ENCODE results near the gene NFE2L1.
A peak's percentile ranks its signal among the peaks of the same experiment; 100 is the strongest.

The NFE2L1 gene

GRCh38 chr17:48037036-48037837 is 10.9 kb upstream of the NFE2L1 start, which contains the start of gene COPZ2:
Gene COPZ2 (minus strand): TSS chr17:48037797. CDS start chr17:48037777, 20 bp downstream.
- peak within 1 kb of the TSS; percentile 39 for H3K9ac ChIP-seq (ENCODE audit: low read length)
- H3K9me3 ChIP-seq (ENCODE audit: low read length): no peaks in the 10 kb centered on the region
- peak within 1 kb of the TSS; percentile 68 to 80 for H3K4me3 ChIP-seq (ENCODE audit: low read depth in 1 of 2, low read length in 2 of 2)
- peaks cover 5% of the 10 kb centered on the region for H3K36me3 ChIP-seq (ENCODE audit: insufficient read depth, low read length)
- peak within 1 kb of the TSS; percentile 82 for H3K27ac ChIP-seq (ENCODE audit: low read depth, low read length)
- no peaks in the 10 kb centered on the region for H3K27me3 ChIP-seq (ENCODE audit: control insufficient read depth in 1 of 2, insufficient read depth in 2 of 2, low read length in 2 of 2)
- peaks cover 14% of the 10 kb centered on the region for H3K4me1 ChIP-seq (ENCODE audit: insufficient read depth, low read length)

- Histone ChIP-seq H3K27me3 (ENCODE audit: control insufficient read depth in 1 of 2, insufficient read depth in 2 of 2, low read length in 2 of 2) (no peaks in the 10 kb centered on the region), H3K4me1 (ENCODE audit: insufficient read depth, low read length) (peaks cover 14% of the 10 kb centered on the region), H3K9ac (ENCODE audit: low read length) (peak overlapping the region; percentile 39), H3K27ac (ENCODE audit: low read depth, low read length) (peak overlapping the region; percentile 35), H3K9me3 (ENCODE audit: low read length) (no peaks in the 10 kb centered on the region), H3K4me3 (ENCODE audit: low read depth in 1 of 2, low read length in 2 of 2) (peak overlapping the region in 1 of 2 donors; percentile 41), H3K36me3 (ENCODE audit: insufficient read depth, low read length) (peaks cover 5% of the 10 kb centered on the region)
Measured at GRCh38 chr17:48037838-48038323, 10.3 kb upstream of the NFE2L1 start.

DNA sequence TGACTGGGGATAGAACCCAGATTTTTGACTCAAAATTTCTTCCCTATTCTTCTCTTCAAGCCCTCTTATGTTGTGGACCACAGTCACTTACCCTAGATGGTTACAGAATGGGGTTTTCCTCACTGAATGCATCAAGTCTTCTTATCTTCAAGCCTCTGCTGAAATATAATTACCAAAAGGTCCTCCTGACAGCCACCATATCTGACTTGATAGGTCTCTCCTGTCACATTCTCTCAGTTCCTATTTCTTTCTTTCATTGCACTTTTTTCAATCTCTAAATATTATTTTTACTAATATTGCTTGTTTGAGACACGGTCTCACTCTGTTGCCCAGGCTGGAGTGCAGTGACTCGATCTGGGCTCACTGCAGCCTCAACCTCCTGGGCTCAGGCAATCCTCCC is 9.5 kb upstream of the NFE2L1 start:
- H3K4me3 ChIP-seq (ENCODE audit: low read depth in 1 of 2, low read length in 2 of 2): no peak overlapping the region
- H3K9me3 ChIP-seq (ENCODE audit: low read length): no peaks in the 10 kb centered on the region
- peaks cover 14% of the 10 kb centered on the region for H3K4me1 ChIP-seq (ENCODE audit: insufficient read depth, low read length)
- H3K9ac ChIP-seq (ENCODE audit: low read length): peak overlapping the region; percentile 39
- H3K27me3 ChIP-seq (ENCODE audit: control insufficient read depth in 1 of 2, insufficient read depth in 2 of 2, low read length in 2 of 2): no peaks in the 10 kb centered on the region
- H3K36me3 ChIP-seq (ENCODE audit: insufficient read depth, low read length): peaks cover under 1% of the 10 kb centered on the region
- H3K27ac ChIP-seq (ENCODE audit: low read depth, low read length): no peak overlapping the region

DNA sequence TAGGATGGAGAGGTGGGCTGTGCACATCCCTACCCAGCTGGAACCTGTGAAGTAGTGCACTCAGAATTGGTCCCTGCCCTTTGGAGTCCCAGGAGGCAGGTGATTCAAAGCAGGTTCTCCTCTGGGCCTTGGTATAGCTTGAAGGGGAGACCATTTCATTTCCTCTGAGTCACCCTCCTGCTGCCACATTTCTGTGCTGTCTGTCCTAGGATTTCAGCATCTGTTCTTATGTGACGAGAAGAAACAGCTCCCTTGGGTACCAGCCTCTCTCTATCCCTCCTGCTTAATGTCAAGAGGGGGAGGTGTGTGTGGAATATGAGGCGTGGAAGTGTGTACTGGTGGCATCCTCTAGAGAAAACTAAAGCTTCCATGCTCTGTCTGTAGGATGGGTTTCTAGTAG is 5.0 kb upstream of the NFE2L1 start:
- no peak overlapping the region for H3K27ac ChIP-seq (ENCODE audit: low read depth, low read length)
- H3K4me1 ChIP-seq (ENCODE audit: insufficient read depth, low read length): peaks cover 15% of the 10 kb centered on the region

GRCh38 chr17:48044851-48045250 is 3.3 kb upstream of the NFE2L1 start:
- Histone ChIP-seq H3K9me3 (ENCODE audit: low read length) (no peaks in the 10 kb centered on the region), H3K27me3 (ENCODE audit: control insufficient read depth in 1 of 2, insufficient read depth in 2 of 2, low read length in 2 of 2) (no peaks in the 10 kb centered on the region), H3K4me1 (ENCODE audit: insufficient read depth, low read length) (peaks cover 22% of the 10 kb centered on the region), H3K4me3 (ENCODE audit: low read depth in 1 of 2, low read length in 2 of 2) (no peak overlapping the region), H3K9ac (ENCODE audit: low read length) (no peak overlapping the region), H3K36me3 (ENCODE audit: insufficient read depth, low read length) (no peaks in the 10 kb centered on the region), H3K27ac (ENCODE audit: low read depth, low read length) (no peak overlapping the region)

More for the DNA sequence above, 5.0 kb upstream of the NFE2L1 start:
- no peaks in the 10 kb centered on the region for H3K36me3 ChIP-seq (ENCODE audit: insufficient read depth, low read length)
- no peaks in the 10 kb centered on the region for H3K27me3 ChIP-seq (ENCODE audit: control insufficient read depth in 1 of 2, insufficient read depth in 2 of 2, low read length in 2 of 2)
- no peaks in the 10 kb centered on the region for H3K9me3 ChIP-seq (ENCODE audit: low read length)
- no peak overlapping the region for H3K4me3 ChIP-seq (ENCODE audit: low read depth in 1 of 2, low read length in 2 of 2)
- no peak overlapping the region for H3K9ac ChIP-seq (ENCODE audit: low read length)

- Histone ChIP-seq H3K27me3 (ENCODE audit: control insufficient read depth in 1 of 2, insufficient read depth in 2 of 2, low read length in 2 of 2) (no peaks in the 10 kb centered on the region), H3K4me1 (ENCODE audit: insufficient read depth, low read length) (peaks cover 28% of the 10 kb centered on the region), H3K27ac (ENCODE audit: low read depth, low read length) (no peak overlapping the region), H3K9me3 (ENCODE audit: low read length) (no peaks in the 10 kb centered on the region), H3K9ac (ENCODE audit: low read length) (no peak overlapping the region), H3K36me3 (ENCODE audit: insufficient read depth, low read length) (no peaks in the 10 kb centered on the region), H3K4me3 (ENCODE audit: low read depth in 1 of 2, low read length in 2 of 2) (no peak overlapping the region)
Measured at GRCh38 chr17:48045316-48046001, 2.7 kb upstream of the NFE2L1 start.

DNA sequence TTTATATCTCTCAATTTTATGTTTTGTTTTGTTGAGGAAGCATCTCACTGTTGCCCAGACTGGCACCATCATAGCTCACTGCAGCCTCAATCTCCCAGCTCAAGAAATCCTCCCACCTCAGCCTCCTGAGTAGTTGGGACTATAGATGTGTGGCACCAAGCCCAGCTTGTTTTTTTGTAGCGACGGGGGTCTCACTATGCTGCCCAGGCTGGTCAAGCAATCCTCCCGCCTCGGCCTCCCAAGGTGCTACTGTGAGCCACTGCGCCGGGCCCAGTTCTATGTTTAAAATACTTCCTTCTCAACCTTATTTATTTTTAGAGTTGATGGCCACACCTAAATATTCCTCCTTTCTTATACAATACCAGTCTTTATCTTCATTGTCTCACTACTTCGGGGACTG is 1.9 kb upstream of the NFE2L1 start:
- H3K9ac ChIP-seq (ENCODE audit: low read length): no peak overlapping the region
- H3K27ac ChIP-seq (ENCODE audit: low read depth, low read length): no peak overlapping the region
- no peaks in the 10 kb centered on the region for H3K9me3 ChIP-seq (ENCODE audit: low read length)
- H3K27me3 ChIP-seq (ENCODE audit: control insufficient read depth in 1 of 2, insufficient read depth in 2 of 2, low read length in 2 of 2): no peaks in the 10 kb centered on the region
- peaks cover 8% of the 10 kb centered on the region for H3K36me3 ChIP-seq (ENCODE audit: insufficient read depth, low read length)
- H3K4me3 ChIP-seq (ENCODE audit: low read depth in 1 of 2, low read length in 2 of 2): no peak overlapping the region
- peaks cover 36% of the 10 kb centered on the region for H3K4me1 ChIP-seq (ENCODE audit: insufficient read depth, low read length)

- Histone ChIP-seq H3K4me3 (ENCODE audit: low read depth in 1 of 2, low read length in 2 of 2) (peak overlapping the region; percentile 46 to 85), H3K4me1 (ENCODE audit: insufficient read depth, low read length) (peaks cover 46% of the 10 kb centered on the region), H3K27ac (ENCODE audit: low read depth, low read length) (peak overlapping the region; percentile 31)
Measured at GRCh38 chr17:48047113-48047740, 932 bp upstream of the NFE2L1 start.

GRCh38 chr17:48048384-48049126 is 396 bp downstream of the NFE2L1 start:
- peaks cover 59% of the 10 kb centered on the region for H3K4me1 ChIP-seq (ENCODE audit: insufficient read depth, low read length)
- H3K4me3 ChIP-seq (ENCODE audit: low read depth in 1 of 2, low read length in 2 of 2): peak overlapping the region; percentile 66 to 85
- peaks cover 13% of the 10 kb centered on the region for H3K36me3 ChIP-seq (ENCODE audit: insufficient read depth, low read length)
- no peaks in the 10 kb centered on the region for H3K27me3 ChIP-seq (ENCODE audit: control insufficient read depth in 1 of 2, insufficient read depth in 2 of 2, low read length in 2 of 2)
- peak overlapping the region; percentile 94 for H3K9ac ChIP-seq (ENCODE audit: low read length)
- peak overlapping the region; percentile 98 for H3K27ac ChIP-seq (ENCODE audit: low read depth, low read length)
- H3K9me3 ChIP-seq (ENCODE audit: low read length): no peaks in the 10 kb centered on the region

More at GRCh38 chr17:48047113-48047740, 932 bp upstream of the NFE2L1 start:
- Histone ChIP-seq H3K9ac (ENCODE audit: low read length) (peak overlapping the region; percentile 66), H3K9me3 (ENCODE audit: low read length) (no peaks in the 10 kb centered on the region), H3K36me3 (ENCODE audit: insufficient read depth, low read length) (peaks cover 13% of the 10 kb centered on the region), H3K27me3 (ENCODE audit: control insufficient read depth in 1 of 2, insufficient read depth in 2 of 2, low read length in 2 of 2) (no peaks in the 10 kb centered on the region)

DNA sequence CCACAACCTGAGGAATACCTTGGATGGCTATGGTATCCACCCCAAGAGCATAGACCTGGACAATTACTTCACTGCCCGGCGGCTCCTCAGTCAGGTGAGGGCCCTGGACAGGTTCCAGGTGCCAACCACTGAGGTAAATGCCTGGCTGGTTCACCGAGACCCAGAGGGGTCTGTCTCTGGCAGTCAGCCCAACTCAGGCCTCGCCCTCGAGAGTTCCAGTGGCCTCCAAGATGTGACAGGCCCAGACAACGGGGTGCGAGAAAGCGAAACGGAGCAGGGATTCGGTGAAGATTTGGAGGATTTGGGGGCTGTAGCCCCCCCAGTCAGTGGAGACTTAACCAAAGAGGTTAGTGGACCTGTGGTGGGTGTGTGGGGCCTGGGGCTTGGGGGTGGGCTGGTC is 3.1 kb downstream of the NFE2L1 start:
- peaks cover 76% of the 10 kb centered on the region for H3K4me1 ChIP-seq (ENCODE audit: insufficient read depth, low read length)
- peak overlapping the region; percentile 4 for H3K9ac ChIP-seq (ENCODE audit: low read length)
- H3K9me3 ChIP-seq (ENCODE audit: low read length): no peaks in the 10 kb centered on the region
- H3K27ac ChIP-seq (ENCODE audit: low read depth, low read length): peak overlapping the region; percentile 76
- H3K4me3 ChIP-seq (ENCODE audit: low read depth in 1 of 2, low read length in 2 of 2): peak overlapping the region in 1 of 2 donors; percentile 10
- peaks cover 17% of the 10 kb centered on the region for H3K36me3 ChIP-seq (ENCODE audit: insufficient read depth, low read length)
- H3K27me3 ChIP-seq (ENCODE audit: control insufficient read depth in 1 of 2, insufficient read depth in 2 of 2, low read length in 2 of 2): no peaks in the 10 kb centered on the region

Measured in muscle layer of colon (tissue), 2 donors.